Left ventricle myocardium inferior (tissue), 1 donor: Measurements from ENCODE around the gene CELF2. TPM values are rescaled to one million over a fixed set of nuclear protein-coding genes. Genes with fewer than 3 reads are reported as not detected.
A peak's percentile ranks its signal among the peaks of the same experiment; 100 is the strongest.

Source experiments
- DNase-seq: peaks from one replicate; pipeline ENCODE4 v3.0.0-alpha.2; 2020
- H3K27ac ChIP-seq: fragments of 200-600 bp; replicated peaks from 2 replicates; pipeline ENCODE4 v1.8.0; 2021
- H3K27me3 ChIP-seq: fragments of 200-600 bp; 2 replicates; pipeline ENCODE4 v1.8.0; 2021; ENCODE audit warnings: low read depth
- H3K36me3 ChIP-seq: fragments of 200-600 bp; 2 replicates; pipeline ENCODE4 v1.8.0; 2021
- H3K4me1 ChIP-seq: fragments of 200-600 bp; 2 replicates; pipeline ENCODE4 v1.8.0; 2021
- H3K4me3 ChIP-seq: fragments of 200-600 bp; 2 replicates; pipeline ENCODE4 v1.8.0; 2021; ENCODE audit warnings: mild to moderate bottlenecking, moderate library complexity
- H3K9me3 ChIP-seq: fragments of 200-600 bp; replicated peaks from 2 replicates; pipeline ENCODE4 v1.8.0; 2021
- intact Hi-C: fragments of 100-400 bp; cut with micrococcal nuclease; formaldehyde crosslinking; loops from one replicate; pipeline ENCODE4 v1.11.0; 2022
- total RNA-seq: library from RNA; stranded (reverse); fragmentation: NEBNext Ultra II Directional; extraction: Animal tissue kit (Norgen Biotek cat#: 25700); gene quantifications from one replicate; pipeline ENCODE4 v1.2.1, GENCODE V29; 2021
- TF ChIP-seq, protein P1 (sequence below): fragments of 200-600 bp; IDR thresholded peaks from 2 replicates; pipeline ENCODE4 v1.8.0; 2021; ENCODE audit warnings: antibody characterized with exemption, mild to moderate bottlenecking, borderline replicate concordance
- donor health status: DM: no; HTN: yes; CAD: no; lungs with severe emphysema.

Gene CELF2
- total RNA-seq, 1 donor from 2014 or later, result 74.9 TPM

DNA sequence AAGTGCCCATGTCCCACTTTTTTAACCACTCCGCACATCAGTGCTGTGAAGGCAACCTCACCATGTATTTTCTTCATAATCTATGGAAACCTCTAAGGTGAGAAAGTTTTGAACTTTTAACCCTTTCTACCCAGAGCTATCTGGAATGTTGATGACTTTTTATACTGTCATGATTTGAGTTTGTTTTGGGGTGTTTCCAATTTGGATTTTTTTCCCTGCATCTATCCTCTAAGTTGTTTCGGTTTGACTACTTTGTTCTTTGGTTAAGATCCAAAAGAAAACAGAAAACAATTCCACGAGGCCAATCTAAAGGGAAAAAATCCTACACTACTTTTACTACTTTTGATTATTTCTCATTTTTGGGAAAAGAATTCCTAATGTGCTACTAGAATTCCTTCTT lies 314.1 kb downstream of the CELF2 start:
- Histone ChIP-seq H3K4me1 (peaks cover 59% of the 10 kb centered on the region), H3K27ac (peak overlapping the region; percentile 78), H3K4me3 (no peak overlapping the region), H3K36me3 (peaks cover 15% of the 10 kb centered on the region), H3K27me3 (no peaks in the 10 kb centered on the region), H3K9me3 (no peaks in the 10 kb centered on the region)
- TF ChIP-seq, protein P1, sequence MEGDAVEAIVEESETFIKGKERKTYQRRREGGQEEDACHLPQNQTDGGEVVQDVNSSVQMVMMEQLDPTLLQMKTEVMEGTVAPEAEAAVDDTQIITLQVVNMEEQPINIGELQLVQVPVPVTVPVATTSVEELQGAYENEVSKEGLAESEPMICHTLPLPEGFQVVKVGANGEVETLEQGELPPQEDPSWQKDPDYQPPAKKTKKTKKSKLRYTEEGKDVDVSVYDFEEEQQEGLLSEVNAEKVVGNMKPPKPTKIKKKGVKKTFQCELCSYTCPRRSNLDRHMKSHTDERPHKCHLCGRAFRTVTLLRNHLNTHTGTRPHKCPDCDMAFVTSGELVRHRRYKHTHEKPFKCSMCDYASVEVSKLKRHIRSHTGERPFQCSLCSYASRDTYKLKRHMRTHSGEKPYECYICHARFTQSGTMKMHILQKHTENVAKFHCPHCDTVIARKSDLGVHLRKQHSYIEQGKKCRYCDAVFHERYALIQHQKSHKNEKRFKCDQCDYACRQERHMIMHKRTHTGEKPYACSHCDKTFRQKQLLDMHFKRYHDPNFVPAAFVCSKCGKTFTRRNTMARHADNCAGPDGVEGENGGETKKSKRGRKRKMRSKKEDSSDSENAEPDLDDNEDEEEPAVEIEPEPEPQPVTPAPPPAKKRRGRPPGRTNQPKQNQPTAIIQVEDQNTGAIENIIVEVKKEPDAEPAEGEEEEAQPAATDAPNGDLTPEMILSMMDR, result no peak
- no peak for DNase-seq
- intact Hi-C loops, result no loop called here

DNA sequence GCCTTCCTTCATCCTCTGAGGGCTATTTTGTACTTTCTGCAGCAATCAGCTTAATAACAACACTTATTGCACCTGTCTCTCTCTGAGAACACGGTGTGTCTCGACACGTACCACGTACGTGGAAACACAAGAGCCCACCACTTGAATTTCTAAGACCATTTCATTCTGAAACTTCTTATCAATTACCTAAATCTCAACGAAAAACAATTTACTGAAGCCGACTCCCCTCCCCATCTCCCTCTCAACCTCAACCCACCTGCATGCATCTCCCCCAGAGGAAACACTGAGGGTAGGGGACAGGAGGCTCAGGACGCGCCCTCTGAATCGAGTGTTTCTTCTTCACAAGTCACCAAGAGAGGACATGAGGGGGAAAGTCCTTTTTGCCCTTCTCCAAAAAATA lies 315.2 kb downstream of the CELF2 start:
- Histone ChIP-seq H3K9me3 (no peaks in the 10 kb centered on the region), H3K4me1 (peaks cover 59% of the 10 kb centered on the region), H3K27me3 (no peaks in the 10 kb centered on the region), H3K36me3 (peaks cover 13% of the 10 kb centered on the region), H3K27ac (no peak overlapping the region), H3K4me3 (no peak overlapping the region)
- no peak for DNase-seq
- TF ChIP-seq, protein P1, result no peak
- intact Hi-C loops, result no loop called here

DNA sequence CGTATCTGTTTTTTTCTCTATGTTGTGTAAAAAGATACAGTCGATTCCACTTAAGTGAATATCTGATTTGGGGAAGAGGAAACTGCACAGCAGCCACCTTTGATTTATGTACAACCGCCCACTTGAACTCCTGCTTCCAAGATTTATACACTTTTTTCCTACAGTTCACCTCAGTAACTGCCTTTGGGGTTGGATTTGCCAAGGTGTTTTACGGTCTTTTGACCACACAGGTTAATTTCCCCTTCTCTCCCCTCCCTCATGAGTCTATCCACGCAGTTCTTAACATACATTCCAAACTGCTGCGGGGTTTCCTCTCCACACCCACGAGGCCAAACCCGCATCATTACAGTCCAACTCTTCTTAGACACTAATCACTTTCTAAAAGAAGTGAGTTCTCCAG lies 316.8 kb downstream of the CELF2 start:
- H3K9me3 ChIP-seq, result no peaks in the 10 kb centered on the region
- intact Hi-C loops, result no loop called here
- peaks cover 54% of the 10 kb centered on the region for H3K4me1 ChIP-seq
- peaks cover 13% of the 10 kb centered on the region for H3K36me3 ChIP-seq
- no peak for DNase-seq
- H3K4me3 ChIP-seq, result no peak overlapping the region
- no peaks in the 10 kb centered on the region for H3K27me3 ChIP-seq
- H3K27ac ChIP-seq, result no peak overlapping the region
- TF ChIP-seq, protein P1, result no peak

DNA sequence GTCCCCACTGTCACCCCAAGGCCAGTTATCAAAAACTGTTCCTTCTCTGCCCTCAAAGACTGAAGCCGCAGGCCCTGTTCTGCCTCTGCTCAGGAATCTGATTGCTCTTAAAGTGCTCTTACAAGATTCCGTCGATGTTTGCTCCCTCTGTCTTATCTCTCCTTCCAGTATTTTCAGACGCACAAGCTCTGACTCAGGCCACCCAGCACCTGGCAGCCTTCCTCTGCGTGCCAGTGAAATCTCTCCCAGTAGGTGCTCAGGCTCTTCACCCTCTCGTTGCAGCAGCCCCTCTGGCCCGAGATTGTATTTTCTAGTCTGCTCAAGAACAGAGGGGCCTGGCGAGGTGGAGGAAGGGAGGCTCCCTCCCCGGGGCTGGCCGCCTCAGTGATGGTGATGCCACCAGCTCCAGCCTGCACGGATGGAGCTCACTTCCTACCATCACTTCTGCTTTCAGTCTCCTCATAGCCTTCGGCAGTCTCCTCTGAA lies 317.5 kb downstream of the CELF2 start:
- Histone ChIP-seq H3K27ac (no peak overlapping the region), H3K9me3 (no peaks in the 10 kb centered on the region), H3K4me3 (no peak overlapping the region), H3K36me3 (peaks cover 13% of the 10 kb centered on the region), H3K4me1 (peaks cover 46% of the 10 kb centered on the region), H3K27me3 (no peaks in the 10 kb centered on the region)
- TF ChIP-seq, protein P1, result no peak
- DNase-seq, result no peak
- intact Hi-C loops, result no loop called here

DNA sequence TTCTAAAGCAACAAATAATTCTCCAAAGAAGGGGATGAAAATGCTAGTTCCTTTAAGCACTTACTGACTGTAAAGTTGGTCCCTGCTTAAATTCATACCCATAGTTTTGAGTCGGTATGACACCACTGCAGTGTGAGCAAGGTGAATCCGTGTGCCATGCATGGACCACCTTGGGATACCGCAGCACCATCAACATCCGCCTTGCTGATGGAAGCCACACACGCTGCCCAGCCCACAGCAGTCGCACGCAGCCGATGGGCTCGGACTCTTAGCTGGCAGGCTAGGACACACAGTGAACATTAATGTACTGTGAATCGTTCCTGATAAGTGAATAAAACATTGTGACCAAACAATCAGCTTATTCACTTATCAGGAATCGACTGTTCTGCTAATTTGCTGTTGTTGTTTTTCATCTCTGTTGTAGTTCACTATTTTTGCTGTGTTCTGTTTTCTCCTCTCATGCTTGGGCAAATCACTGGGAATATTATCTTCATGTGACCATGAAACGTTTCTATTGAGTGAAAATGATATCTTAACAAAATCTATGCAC lies 318.3 kb downstream of the CELF2 start:
- H3K36me3 ChIP-seq, result peaks cover 13% of the 10 kb centered on the region
- no peak overlapping the region for H3K4me3 ChIP-seq
- H3K4me1 ChIP-seq, result peaks cover 39% of the 10 kb centered on the region
- no peak overlapping the region for H3K27ac ChIP-seq
- TF ChIP-seq, protein P1, result no peak
- no peak for DNase-seq
- H3K9me3 ChIP-seq, result no peaks in the 10 kb centered on the region
- no peaks in the 10 kb centered on the region for H3K27me3 ChIP-seq
- intact Hi-C loops, result no loop called here

DNA sequence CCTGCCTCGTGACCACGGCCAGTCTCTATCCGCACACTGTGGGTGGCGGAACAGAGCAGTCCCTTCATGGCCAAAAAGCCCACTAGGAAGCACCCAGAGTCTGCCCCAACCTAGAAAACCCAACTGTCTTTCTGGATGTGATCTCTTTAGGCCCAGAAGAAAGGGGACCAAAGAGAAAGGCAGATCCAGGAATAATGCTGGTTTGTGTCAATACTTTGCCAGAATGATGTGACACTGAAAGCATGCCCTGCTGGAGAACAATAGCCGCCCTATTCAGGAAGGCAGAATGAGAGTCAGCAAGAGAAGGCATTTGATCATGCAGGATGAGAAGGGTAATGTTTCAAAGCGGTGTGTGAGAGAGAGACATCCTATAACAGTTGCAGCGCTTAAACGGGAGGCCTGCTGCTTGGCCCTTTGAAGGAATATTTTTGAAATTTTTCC lies 319.1 kb downstream of the CELF2 start:
- H3K4me1 ChIP-seq, result peaks cover 31% of the 10 kb centered on the region
- H3K9me3 ChIP-seq, result no peaks in the 10 kb centered on the region
- intact Hi-C loops, result no loop called here
- H3K27ac ChIP-seq, result no peak overlapping the region
- H3K4me3 ChIP-seq, result no peak overlapping the region
- no peak for DNase-seq
- no peaks in the 10 kb centered on the region for H3K27me3 ChIP-seq
- TF ChIP-seq, protein P1, result no peak
- H3K36me3 ChIP-seq, result peaks cover 13% of the 10 kb centered on the region
